Activated CD4-positive, alpha-beta T cell treated with anti-CD3 and anti-CD28 coated beads, Interleukin-2, amount 50 U/mL, for 24 hours (primary cell): Measurements from ENCODE around the gene C3orf52.

Experiments
- DNase-seq, 2 donors: peaks; one replicate each; pipeline ENCODE4 v3.0.0-alpha.2; 2020; ENCODE audit warnings: low read depth in 1 of 2, low spot score in 1 of 2

C3orf52 gene

GRCh38 chr3:112134335-112135124 lies 48.3 kb downstream of the C3orf52 start:
- DNase-seq: no peak

DNA sequence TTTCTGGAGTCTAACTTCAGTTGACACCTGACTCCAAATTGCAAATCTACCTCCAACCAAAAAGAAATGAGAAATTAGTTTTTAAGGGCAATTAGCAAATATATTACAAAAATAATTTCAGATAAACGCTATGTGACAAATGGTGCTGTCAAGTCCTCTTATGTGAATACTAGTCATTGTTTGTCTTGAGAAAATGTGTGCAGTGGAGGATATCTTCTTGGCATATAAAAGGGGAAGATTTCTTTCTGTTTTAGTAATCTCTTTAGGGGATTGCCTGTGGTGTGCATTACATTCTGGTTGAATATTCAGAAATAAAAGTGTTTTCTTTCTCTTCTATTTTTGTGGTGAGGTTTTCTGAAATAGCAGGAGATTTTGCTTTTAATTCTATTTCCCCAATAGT lies 49.9 kb downstream of the C3orf52 start:
- DNase-seq: no peak

- DNase-seq: peak in 1 of 2 donors; percentile 25
These were observed 50.9 kb downstream of the C3orf52 start for GRCh38 chr3:112136959-112137693.

DNA sequence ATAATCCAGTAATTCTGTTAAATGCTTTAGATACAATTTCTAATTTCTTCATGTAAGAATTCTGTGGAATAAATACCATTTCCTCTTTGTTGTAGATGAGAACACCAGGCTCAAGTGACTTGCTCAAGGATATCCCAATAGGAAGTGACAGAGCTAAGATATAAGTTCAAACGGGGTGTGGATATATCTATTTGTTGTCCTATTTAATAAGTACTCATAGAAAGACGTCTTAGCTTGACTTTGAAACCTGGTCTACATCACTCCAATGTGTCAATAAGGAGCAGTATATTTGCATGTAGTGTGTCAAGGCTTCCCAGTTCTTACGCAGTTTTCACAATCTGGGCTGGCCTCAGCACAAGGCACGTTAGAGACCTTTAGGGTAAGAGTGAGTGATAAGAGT lies 51.6 kb downstream of the C3orf52 start:
- DNase-seq: no peak

DNA sequence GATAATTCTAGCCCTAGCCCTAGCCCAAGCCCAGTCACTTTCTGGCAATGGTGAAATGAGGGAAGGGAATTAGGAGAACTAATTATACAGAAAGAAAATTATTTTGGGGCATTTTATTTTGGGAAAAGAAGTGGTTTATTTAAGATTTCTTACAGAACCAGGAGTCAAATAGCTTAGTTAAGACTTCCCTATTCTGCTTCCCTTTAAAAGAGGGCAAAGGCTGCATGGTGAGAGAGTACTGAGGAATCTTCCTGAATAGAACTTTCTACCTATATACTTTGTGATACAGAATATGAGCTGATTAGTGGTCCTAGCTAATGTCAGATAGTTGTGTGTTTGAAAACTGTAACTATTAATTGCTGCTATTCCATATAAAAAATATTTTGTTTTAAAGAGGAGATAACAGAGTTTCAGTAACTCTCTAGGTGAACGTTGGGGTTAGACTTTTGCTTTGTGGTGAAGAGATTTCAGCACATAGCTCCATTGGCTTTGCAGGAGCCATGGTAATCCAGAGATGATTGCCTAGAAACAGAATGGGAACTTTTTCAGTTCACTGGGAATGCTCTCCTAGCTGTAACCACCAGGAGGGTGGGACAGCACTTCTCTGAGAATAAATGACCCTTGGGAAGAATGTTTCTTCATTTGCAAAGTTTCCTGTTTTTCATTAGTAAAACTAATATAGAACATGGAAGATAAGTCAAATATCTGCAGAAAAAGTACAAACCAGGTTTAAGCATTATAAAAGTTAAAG lies 52.2 kb downstream of the C3orf52 start:
- no peak for DNase-seq

GRCh38 chr3:112140584-112140983 lies 54.4 kb downstream of the C3orf52 start:
- no peak for DNase-seq

GRCh38 chr3:112141293-112141692 lies 55.1 kb downstream of the C3orf52 start:
- no peak for DNase-seq

GRCh38 chr3:112143251-112143650 lies 57.1 kb downstream of the C3orf52 start:
- DNase-seq: no peak

DNA sequence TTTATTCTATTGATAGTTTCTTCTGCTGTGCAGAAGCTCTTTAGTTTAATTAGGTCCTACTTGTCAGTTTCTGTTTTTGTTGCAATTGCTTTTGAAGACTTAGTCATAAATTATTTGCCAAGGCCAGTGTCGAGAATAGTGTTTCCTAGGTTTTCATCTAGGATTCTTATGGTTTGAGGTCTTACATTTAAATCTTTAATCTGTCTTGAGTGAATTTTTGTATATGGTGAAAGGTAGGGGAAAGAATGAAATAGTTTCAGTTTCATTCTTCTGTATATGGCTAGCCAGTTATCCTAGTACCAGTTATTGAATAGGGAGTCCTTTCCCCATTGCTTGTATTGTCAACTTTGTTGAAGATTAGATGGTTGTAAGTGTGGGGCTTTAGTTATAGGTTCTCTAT lies 57.5 kb downstream of the C3orf52 start:
- no peak for DNase-seq

- no peak for DNase-seq
These were observed 62.9 kb downstream of the C3orf52 start for GRCh38 chr3:112149136-112149535.

DNA sequence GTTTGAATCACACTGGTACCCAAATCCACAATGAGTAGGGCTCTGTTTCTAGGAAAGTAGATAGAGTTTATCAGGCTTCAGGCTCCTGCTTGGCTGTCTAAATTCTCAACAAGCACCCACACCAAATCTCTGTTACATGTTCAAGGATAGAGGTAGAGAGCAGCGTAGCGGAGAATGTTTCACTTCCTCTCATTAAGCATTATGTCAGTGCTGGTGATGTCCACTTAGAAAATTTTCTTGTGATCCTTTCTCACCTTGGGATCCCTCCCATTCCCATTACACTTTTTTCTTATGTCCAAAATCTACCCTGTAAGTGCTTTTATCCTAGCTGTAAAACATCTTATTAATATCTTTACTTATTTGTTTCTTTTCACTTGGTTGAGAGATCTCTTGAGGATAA lies 81.6 kb downstream of the C3orf52 start:
- no peak for DNase-seq
